Muscle of back (tissue), 11 donors: ENCODE results near the gene OMG. TPM values are rescaled to one million over a fixed set of nuclear protein-coding genes. Genes with fewer than 3 reads are reported as not detected.
A peak's percentile ranks its signal among the peaks of the same experiment; 100 is the strongest.
"Not testable (repeated sequence)": the region's sequence is repeated elsewhere in the genome, so short reads cannot be mapped to it uniquely, and the experiment has no call there.

Experiments
- DNase-seq, 3 donors: peaks; one replicate each; pipeline versions ENCODE4 v3.0.0 to v3.0.0-alpha.2; 2013
- polyA plus RNA-seq, 10 donors: library from polyadenylated mRNA; unstranded; fragments of 120-200 nt; gene quantifications; one replicate each; pipeline ENCODE4 v1.2.1, GENCODE V29; 2013; ENCODE audit not compliant: insufficient read length in 10 of 10

Gene OMG
- polyA plus RNA-seq, 10 donors = 0.09 to 0.84 (median 0.38) TPM

GRCh38 chr17:31308372-31309334, 11.6 kb upstream of the OMG start:
- no peak for DNase-seq

GRCh38 chr17:31307640-31308039, 10.6 kb upstream of the OMG start:
- DNase-seq = no peak

GRCh38 chr17:31299624-31300023, 2.6 kb upstream of the OMG start:
- no peak for DNase-seq

GRCh38 chr17:31296142-31296541, 897 bp downstream of the OMG start:
- DNase-seq = no peak

GRCh38 chr17:31295489-31295871, 1.6 kb downstream of the OMG start:
- no peak for DNase-seq

GRCh38 chr17:31294820-31295488, 2.1 kb downstream of the OMG start:
- peak in 1 of 3 donors; percentile 35 for DNase-seq

- no peak for DNase-seq
Measured at GRCh38 chr17:31294231-31294630, 2.8 kb downstream of the OMG start.

GRCh38 chr17:31293581-31293980, 3.5 kb downstream of the OMG start:
- DNase-seq = no peak

- DNase-seq = peak in 1 of 3 donors; percentile 7
Measured at GRCh38 chr17:31291820-31292219, 5.2 kb downstream of the OMG start.

GRCh38 chr17:31289790-31290189, 7.2 kb downstream of the OMG start:
- DNase-seq = no peak

- DNase-seq = not testable (repeated sequence)
Measured at GRCh38 chr17:31287932-31288331, 9.1 kb downstream of the OMG start.

GRCh38 chr17:31286587-31286986, 10.5 kb downstream of the OMG start:
- DNase-seq = no peak

- DNase-seq = no peak
Measured at GRCh38 chr17:31283841-31284240, 13.2 kb downstream of the OMG start.

GRCh38 chr17:31281061-31281460, 16.0 kb downstream of the OMG start:
- DNase-seq = no peak

GRCh38 chr17:31279401-31279800, 17.6 kb downstream of the OMG start:
- DNase-seq = no peak

- DNase-seq = no peak
Measured at GRCh38 chr17:31275116-31275515, 21.9 kb downstream of the OMG start.

- DNase-seq = peak in 2 of 3 donors; percentile 16 to 57
Measured at GRCh38 chr17:31274252-31274651, 22.8 kb downstream of the OMG start.

GRCh38 chr17:31273516-31273915, 23.5 kb downstream of the OMG start:
- peak in 1 of 3 donors; percentile 22 for DNase-seq

- DNase-seq = no peak
Measured at GRCh38 chr17:31272803-31273202, 24.2 kb downstream of the OMG start.

GRCh38 chr17:31272236-31272635, 24.8 kb downstream of the OMG start:
- DNase-seq = no peak

- DNase-seq = peak; percentile 14 to 95 (median 58)
Measured at GRCh38 chr17:31269578-31269983, 27.5 kb downstream of the OMG start.

GRCh38 chr17:31269036-31269577, 27.9 kb downstream of the OMG start:
- DNase-seq = no peak

- DNase-seq = no peak
Measured at GRCh38 chr17:31266042-31266441, 31.0 kb downstream of the OMG start.
